Activated naive CD8-positive, alpha-beta T cell treated with anti-CD3 and anti-CD28 coated beads for 36 hours (primary cell): ENCODE measurements around the gene RHEX. TPM values are rescaled to one million over a fixed set of nuclear protein-coding genes. Genes with fewer than 3 reads are reported as not detected.
A peak's percentile ranks its signal among the peaks of the same experiment; 100 is the strongest.
"Not testable (repeated sequence)": the region's sequence is repeated elsewhere in the genome, so short reads cannot be mapped to it uniquely, and the experiment has no call there.

Experiments used
- DNase-seq: peaks from one replicate; pipeline ENCODE4 v3.0.0; 2021
- H3K27ac Mint-ChIP-seq: one replicate; pipeline ENCODE4 v1.8.0; 2022; ENCODE audit warnings: mild to moderate bottlenecking, moderate library complexity, mixed read lengths
- H3K27me3 Mint-ChIP-seq: one replicate; pipeline ENCODE4 v1.8.0; 2022; ENCODE audit warnings: mild to moderate bottlenecking, mixed read lengths
- H3K36me3 Mint-ChIP-seq: one replicate; pipeline ENCODE4 v1.8.0; 2021; ENCODE audit warnings: mild to moderate bottlenecking, mixed read lengths
- H3K4me1 Mint-ChIP-seq: one replicate; pipeline ENCODE4 v1.8.0; 2021; ENCODE audit warnings: mixed read lengths
- H3K4me3 Mint-ChIP-seq: one replicate; pipeline ENCODE4 v1.8.0; 2022; ENCODE audit warnings: mild to moderate bottlenecking, moderate library complexity, mixed read lengths
- H3K9me3 Mint-ChIP-seq: one replicate; pipeline ENCODE4 v1.8.0; 2022; ENCODE audit warnings: mixed read lengths
- total RNA-seq, 2 experiments: library from RNA; stranded (reverse); gene quantifications; one replicate each; pipeline ENCODE4 v1.2.3, GENCODE V29; 2021

RHEX gene
- total RNA-seq, 2 experiments from 2014 or later = not detected

DNA sequence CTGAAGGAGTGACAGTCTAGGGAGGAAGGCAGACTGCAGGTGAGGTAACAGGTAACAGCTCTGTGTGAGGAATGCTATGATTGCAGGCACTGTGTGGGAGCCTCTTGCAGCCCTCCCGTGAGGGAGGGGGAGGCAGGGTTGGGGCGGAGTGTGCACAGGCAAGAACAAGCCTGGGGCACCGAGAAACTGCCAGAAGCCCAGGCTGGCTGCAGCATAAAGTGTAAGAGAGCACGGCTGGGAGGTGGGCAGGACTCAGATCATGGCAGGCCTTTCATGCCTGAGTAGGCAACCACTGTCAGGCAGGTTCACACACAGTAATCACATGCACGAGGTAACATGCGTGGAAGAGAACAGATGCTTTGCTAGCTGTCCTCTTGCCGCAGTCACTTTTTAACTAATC, 11.3 kb upstream of the RHEX start:
- Mint-ChIP-seq H3K4me1 (peaks cover 15% of the 10 kb centered on the region), H3K27me3 (peaks cover 22% of the 10 kb centered on the region), H3K27ac (no peak overlapping the region), H3K4me3 (no peak overlapping the region), H3K9me3 (no peaks in the 10 kb centered on the region), H3K36me3 (no peaks in the 10 kb centered on the region)
- no peak for DNase-seq

DNA sequence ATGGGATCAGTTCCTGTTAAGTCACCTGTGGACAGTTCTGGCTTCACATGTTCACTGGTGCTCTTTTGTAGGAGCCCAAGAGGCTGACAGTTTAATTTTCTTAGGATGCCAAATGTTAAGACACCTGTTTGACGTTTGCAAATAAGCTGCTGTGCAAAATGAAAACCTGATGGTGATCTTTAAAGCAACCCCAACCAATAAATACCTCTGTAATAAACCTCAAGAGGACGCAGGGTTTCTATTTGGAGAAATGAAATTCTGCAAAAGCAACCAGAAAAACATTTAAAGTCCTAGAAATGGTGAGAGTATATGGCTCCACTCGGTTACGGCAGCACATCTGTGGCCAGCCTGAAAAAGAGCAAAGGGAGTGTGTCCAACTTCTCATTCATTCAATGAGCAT, 5.7 kb upstream of the RHEX start:
- Mint-ChIP-seq H3K4me3 (no peak overlapping the region), H3K27me3 (no peaks in the 10 kb centered on the region), H3K4me1 (peaks cover 34% of the 10 kb centered on the region), H3K9me3 (no peaks in the 10 kb centered on the region), H3K27ac (no peak overlapping the region), H3K36me3 (no peaks in the 10 kb centered on the region)
- DNase-seq = no peak

GRCh38 chr1:206048582-206048981, 4.4 kb upstream of the RHEX start:
- no peak for DNase-seq
- H3K4me1 Mint-ChIP-seq = peaks cover 41% of the 10 kb centered on the region
- H3K4me3 Mint-ChIP-seq = no peak overlapping the region
- peaks cover 1% of the 10 kb centered on the region for H3K9me3 Mint-ChIP-seq
- H3K27ac Mint-ChIP-seq = no peak overlapping the region
- no peaks in the 10 kb centered on the region for H3K36me3 Mint-ChIP-seq
- H3K27me3 Mint-ChIP-seq = no peaks in the 10 kb centered on the region

DNA sequence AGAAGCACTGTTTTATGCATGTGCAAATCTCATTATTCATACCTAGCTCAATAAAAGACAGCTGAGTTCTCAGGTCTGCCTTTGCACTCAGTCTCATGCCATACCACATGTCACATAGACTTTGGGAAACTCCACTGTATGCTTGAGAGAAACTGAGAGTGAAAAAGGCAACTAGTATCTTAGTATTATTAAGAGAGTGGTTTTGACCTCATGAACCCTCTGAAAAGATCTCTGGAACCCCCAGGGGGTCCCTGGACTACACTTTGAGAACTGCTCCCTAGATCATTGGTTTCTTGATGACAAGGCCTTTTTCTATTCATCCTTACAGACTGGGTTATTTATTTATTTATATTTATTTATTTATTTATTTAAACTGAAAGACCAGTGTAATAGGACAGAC, 3.7 kb upstream of the RHEX start:
- Mint-ChIP-seq H3K36me3 (no peaks in the 10 kb centered on the region), H3K27me3 (peaks cover 3% of the 10 kb centered on the region), H3K4me3 (no peak overlapping the region), H3K9me3 (peaks cover 1% of the 10 kb centered on the region), H3K4me1 (peaks cover 41% of the 10 kb centered on the region), H3K27ac (no peak overlapping the region)
- DNase-seq = peak; percentile 15

GRCh38 chr1:206049919-206050600, 2.9 kb upstream of the RHEX start:
- peak overlapping the region; percentile 44 for H3K27ac Mint-ChIP-seq
- H3K36me3 Mint-ChIP-seq = no peaks in the 10 kb centered on the region
- H3K4me3 Mint-ChIP-seq = peak overlapping the region; percentile 10
- DNase-seq = no peak
- peaks cover 3% of the 10 kb centered on the region for H3K27me3 Mint-ChIP-seq
- peaks cover 41% of the 10 kb centered on the region for H3K4me1 Mint-ChIP-seq
- H3K9me3 Mint-ChIP-seq = peaks cover 1% of the 10 kb centered on the region

- DNase-seq = peak; percentile 70
- peak overlapping the region; percentile 46 for H3K4me3 Mint-ChIP-seq
- H3K36me3 Mint-ChIP-seq = no peaks in the 10 kb centered on the region
- H3K27ac Mint-ChIP-seq = peak overlapping the region; percentile 85
- peaks cover 41% of the 10 kb centered on the region for H3K4me1 Mint-ChIP-seq
- H3K9me3 Mint-ChIP-seq = peaks cover 1% of the 10 kb centered on the region
- H3K27me3 Mint-ChIP-seq = peaks cover 3% of the 10 kb centered on the region
Measured at GRCh38 chr1:206050655-206051235, 2.2 kb upstream of the RHEX start.

- Mint-ChIP-seq H3K4me1 (peaks cover 41% of the 10 kb centered on the region), H3K27ac (peak overlapping the region; percentile 34)
- H3K27me3 Mint-ChIP-seq, H3K9me3 Mint-ChIP-seq, H3K4me3 Mint-ChIP-seq, DNase-seq, H3K36me3 Mint-ChIP-seq: not testable (repeated sequence)
Measured at GRCh38 chr1:206052231-206052865, 625 bp upstream of the RHEX start.

DNA sequence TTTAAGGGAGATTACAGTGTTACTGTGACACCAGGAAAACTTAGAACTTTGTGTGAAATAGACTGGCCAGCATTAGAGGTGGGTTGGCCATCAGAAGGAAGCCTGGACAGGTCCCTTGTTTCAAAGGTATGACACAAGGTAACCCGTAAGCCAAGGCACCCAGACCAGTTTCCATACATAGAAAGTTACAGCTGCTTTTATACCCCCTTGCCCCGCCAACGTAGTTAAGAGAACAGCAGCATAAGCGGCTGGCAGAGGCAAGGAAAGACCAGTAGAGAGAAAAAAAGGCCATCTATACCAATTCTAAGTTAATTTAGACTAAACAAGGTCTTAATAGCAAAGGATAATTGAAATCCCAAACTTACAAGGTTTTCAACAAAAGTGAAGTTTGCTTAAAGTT, 643 bp downstream of the RHEX start:
- not testable (repeated sequence) for H3K27me3 Mint-ChIP-seq, H3K9me3 Mint-ChIP-seq, H3K4me3 Mint-ChIP-seq, H3K27ac Mint-ChIP-seq, H3K36me3 Mint-ChIP-seq, DNase-seq
- peaks cover 40% of the 10 kb centered on the region for H3K4me1 Mint-ChIP-seq

GRCh38 chr1:206055069-206055625, 2.2 kb downstream of the RHEX start:
- not testable (repeated sequence) for DNase-seq, H3K27me3 Mint-ChIP-seq, H3K4me3 Mint-ChIP-seq, H3K36me3 Mint-ChIP-seq, H3K9me3 Mint-ChIP-seq, H3K27ac Mint-ChIP-seq
- peaks cover 27% of the 10 kb centered on the region for H3K4me1 Mint-ChIP-seq

DNA sequence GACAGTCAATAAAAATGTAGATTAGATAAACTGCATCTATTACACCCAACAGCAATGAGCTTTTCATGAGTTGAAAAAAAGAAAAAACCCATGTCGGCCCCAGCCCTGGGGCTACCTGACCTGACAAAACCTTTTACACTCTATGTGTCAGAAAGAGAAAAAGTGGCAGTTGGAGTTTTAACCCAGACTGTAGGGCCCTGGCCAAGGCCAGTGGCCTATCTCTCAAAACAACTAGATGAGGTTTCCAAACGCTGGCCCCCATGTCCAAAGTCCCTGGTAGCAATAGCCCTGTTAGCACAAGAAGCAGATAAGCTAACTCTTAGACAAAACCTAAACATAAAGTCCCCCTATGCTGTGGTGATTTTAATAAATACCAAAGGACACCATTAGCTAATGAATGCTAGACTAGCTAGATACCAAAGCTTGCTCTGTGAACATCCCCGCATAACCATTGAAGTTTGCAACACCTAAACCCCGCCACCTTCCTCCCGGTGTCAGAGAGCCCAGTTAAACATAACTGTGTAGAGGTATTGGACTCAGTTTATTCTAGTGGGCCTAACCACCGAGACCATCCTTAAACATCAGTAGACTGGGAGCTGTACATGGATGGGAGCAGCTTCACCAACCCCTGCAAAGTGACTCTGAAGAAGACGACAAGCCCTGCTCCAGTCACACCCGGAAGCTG, 2.8 kb downstream of the RHEX start:
- H3K4me3 Mint-ChIP-seq, H3K27me3 Mint-ChIP-seq, H3K36me3 Mint-ChIP-seq, H3K9me3 Mint-ChIP-seq, DNase-seq, H3K27ac Mint-ChIP-seq: not testable (repeated sequence)
- H3K4me1 Mint-ChIP-seq = peaks cover 21% of the 10 kb centered on the region

DNA sequence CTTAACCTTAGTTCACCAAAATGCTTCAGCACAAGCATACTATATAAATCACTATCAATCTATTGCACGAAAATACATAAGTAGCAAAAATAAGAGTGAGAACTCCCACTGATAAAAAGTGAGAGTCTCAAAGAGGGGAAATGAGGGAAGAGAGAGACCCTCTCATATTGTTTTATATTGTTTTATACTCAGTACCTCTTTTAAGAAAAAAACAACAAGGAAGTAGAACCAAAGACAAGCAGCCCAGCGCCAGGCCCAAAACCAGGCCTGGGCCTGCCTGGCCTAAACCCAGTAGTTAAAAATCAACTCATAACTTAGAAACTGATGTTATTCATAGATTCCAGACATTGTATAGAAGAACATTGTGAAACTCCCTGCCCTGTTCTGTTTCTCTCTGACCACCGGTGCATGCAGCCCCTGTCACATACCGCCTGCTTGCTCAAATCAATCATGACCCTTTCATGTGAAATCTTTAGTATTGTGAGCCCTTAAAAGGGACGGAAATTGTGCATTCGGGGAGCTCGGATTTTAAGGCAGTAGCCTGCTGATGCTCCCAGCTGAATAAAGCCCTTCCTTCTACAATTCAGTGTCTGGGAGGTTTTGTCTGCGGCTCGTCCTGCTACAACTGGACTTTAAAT, 5.4 kb downstream of the RHEX start:
- not testable (repeated sequence) for H3K4me1 Mint-ChIP-seq, H3K27ac Mint-ChIP-seq, H3K36me3 Mint-ChIP-seq, H3K9me3 Mint-ChIP-seq, H3K27me3 Mint-ChIP-seq, H3K4me3 Mint-ChIP-seq, DNase-seq

- Mint-ChIP-seq H3K27me3 (peaks cover 2% of the 10 kb centered on the region), H3K36me3 (no peaks in the 10 kb centered on the region), H3K4me3 (no peak overlapping the region), H3K4me1 (no peaks in the 10 kb centered on the region), H3K27ac (no peak overlapping the region), H3K9me3 (peaks cover 2% of the 10 kb centered on the region)
- DNase-seq = no peak
Measured at GRCh38 chr1:206058927-206059292, 5.9 kb downstream of the RHEX start.

DNA sequence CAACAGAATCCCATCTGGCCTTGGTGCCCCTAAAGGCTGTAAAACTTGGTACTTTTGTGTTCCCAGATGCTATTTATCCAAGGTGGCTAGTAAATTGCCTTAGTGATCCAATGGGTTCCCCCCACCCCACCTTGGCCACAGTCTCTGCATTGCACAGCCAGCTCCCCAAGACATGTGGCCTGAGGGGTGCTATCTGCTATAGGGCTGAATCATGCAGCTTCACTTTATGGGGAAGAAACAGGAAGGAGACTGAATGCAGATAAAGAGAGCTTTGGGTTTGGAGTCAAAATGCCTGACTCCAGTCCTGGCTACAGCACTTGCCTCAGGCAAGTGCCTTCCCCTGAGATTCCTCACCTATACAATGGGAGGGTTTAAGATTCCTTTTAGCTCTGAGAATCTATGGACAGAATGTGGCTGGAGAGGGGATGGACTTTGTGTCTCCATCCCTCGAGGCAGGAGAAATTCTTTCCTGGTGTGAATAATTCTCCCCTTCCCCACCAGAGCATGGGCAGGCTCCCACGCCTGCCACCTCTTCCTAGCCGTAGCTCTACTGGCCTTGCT, 6.5 kb downstream of the RHEX start:
- no peak for DNase-seq
- H3K36me3 Mint-ChIP-seq = no peaks in the 10 kb centered on the region
- peaks cover 2% of the 10 kb centered on the region for H3K9me3 Mint-ChIP-seq
- H3K4me1 Mint-ChIP-seq = no peaks in the 10 kb centered on the region
- H3K4me3 Mint-ChIP-seq = no peak overlapping the region
- H3K27me3 Mint-ChIP-seq = no peaks in the 10 kb centered on the region
- no peak overlapping the region for H3K27ac Mint-ChIP-seq

DNA sequence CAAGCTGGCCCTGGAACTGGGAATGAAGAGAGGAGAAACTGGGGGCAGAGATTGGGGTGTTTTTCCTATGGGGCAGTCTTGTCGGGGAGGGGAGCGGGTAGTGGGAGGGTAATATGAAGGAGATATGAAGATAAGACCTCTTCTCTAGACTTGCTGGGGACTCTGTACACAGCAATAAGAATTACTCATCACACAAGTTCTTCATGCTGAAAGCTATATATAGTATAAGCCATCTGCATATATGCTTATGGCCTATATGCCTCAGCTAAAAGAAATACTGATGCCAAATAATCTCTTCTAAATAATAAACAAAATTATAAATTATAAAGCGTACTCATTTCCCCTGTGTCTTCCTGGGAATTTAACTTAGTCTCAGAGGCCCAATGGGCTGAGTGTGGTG, 7.9 kb downstream of the RHEX start:
- Mint-ChIP-seq H3K27ac (no peak overlapping the region), H3K4me3 (no peak overlapping the region), H3K4me1 (no peaks in the 10 kb centered on the region), H3K9me3 (peaks cover 2% of the 10 kb centered on the region), H3K27me3 (peaks cover 5% of the 10 kb centered on the region), H3K36me3 (no peaks in the 10 kb centered on the region)
- no peak for DNase-seq

DNA sequence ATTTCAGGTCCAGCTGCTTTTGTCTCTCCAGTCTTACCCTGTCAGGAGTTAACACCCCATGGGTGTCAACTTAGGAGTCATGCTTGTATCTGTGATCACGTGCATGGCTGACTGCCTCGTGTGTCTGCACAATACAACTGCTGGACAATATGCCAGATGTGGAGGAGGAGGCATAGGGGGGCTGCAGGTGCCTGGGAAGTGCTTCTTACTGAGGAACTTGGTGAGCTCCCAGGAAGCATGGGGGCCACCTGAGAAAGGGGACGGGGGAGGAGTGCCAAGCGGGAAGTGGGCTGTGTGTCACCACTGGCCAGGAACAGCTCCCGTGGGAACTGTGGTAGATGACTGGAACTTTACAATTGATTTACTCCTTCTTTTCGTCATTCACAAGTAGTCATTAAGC, 9.5 kb downstream of the RHEX start:
- Mint-ChIP-seq H3K27me3 (peaks cover 10% of the 10 kb centered on the region), H3K9me3 (peaks cover 2% of the 10 kb centered on the region), H3K36me3 (no peaks in the 10 kb centered on the region), H3K4me1 (peaks cover 7% of the 10 kb centered on the region), H3K27ac (no peak overlapping the region), H3K4me3 (no peak overlapping the region)
- DNase-seq = no peak
